Measurements from ENCODE around the gene PLPPR2.
"Not testable (repeated sequence)": the region's sequence is repeated elsewhere in the genome, so short reads cannot be mapped to it uniquely, and the experiment has no call there.

The PLPPR2 gene

GRCh38 chr19:11355160-11356073, at the start of gene PLPPR2:
TSS of gene PLPPR2 (plus strand) at chr19:11355432. CDS start at chr19:11357674, 2,242 bp downstream.
- peaks cover 40% of the 10 kb centered on the region for H3K4me1 Mint-ChIP-seq
- peak within 1 kb of the TSS; percentile 19 for H3K27ac Mint-ChIP-seq
- H3K4me3 Mint-ChIP-seq, result peak within 1 kb of the TSS; percentile 81
- no peaks in the 10 kb centered on the region for H3K36me3 Mint-ChIP-seq (ENCODE audit: low read depth)
- H3K9me3 Mint-ChIP-seq, result no peaks in the 10 kb centered on the region
- H3K27me3 Mint-ChIP-seq (ENCODE audit: low read depth, poor library complexity), result peaks cover 49% of the 10 kb centered on the region
- DNase-seq, result peak; percentile 95
- no peak for TF ChIP-seq CTCF (IDR thresholded peaks at IDR 0.05)

- no peak for TF ChIP-seq CTCF (IDR thresholded peaks at IDR 0.05)
- H3K4me3 Mint-ChIP-seq, result no peak overlapping the region
- H3K27me3 Mint-ChIP-seq (ENCODE audit: low read depth, poor library complexity), result peaks cover 23% of the 10 kb centered on the region
- DNase-seq, result no peak
- H3K36me3 Mint-ChIP-seq (ENCODE audit: low read depth), result no peaks in the 10 kb centered on the region
- H3K4me1 Mint-ChIP-seq, result no peaks in the 10 kb centered on the region
- no peaks in the 10 kb centered on the region for H3K9me3 Mint-ChIP-seq
- H3K27ac Mint-ChIP-seq, result no peak overlapping the region
Measured at GRCh38 chr19:11306337-11306736, 48.9 kb upstream of the PLPPR2 start.

GRCh38 chr19:11320278-11320995, 34.8 kb upstream of the PLPPR2 start:
- H3K9me3 Mint-ChIP-seq, result peaks cover 11% of the 10 kb centered on the region
- not testable (repeated sequence) for H3K27ac Mint-ChIP-seq; H3K4me3 Mint-ChIP-seq; DNase-seq; H3K27me3 Mint-ChIP-seq (ENCODE audit: low read depth, poor library complexity); H3K36me3 Mint-ChIP-seq (ENCODE audit: low read depth)
- H3K4me1 Mint-ChIP-seq, result peaks cover 49% of the 10 kb centered on the region

GRCh38 chr19:11321191-11322126, 33.8 kb upstream of the PLPPR2 start:
- Mint-ChIP-seq H3K27ac (peak overlapping the region; percentile 20), H3K4me3 (no peak overlapping the region)

GRCh38 chr19:11322269-11323024, 32.8 kb upstream of the PLPPR2 start:
- H3K36me3 Mint-ChIP-seq (ENCODE audit: low read depth), result peaks cover 15% of the 10 kb centered on the region
- DNase-seq, result no peak
- H3K27ac Mint-ChIP-seq, result peak overlapping the region; percentile 20
- TF ChIP-seq CTCF (IDR thresholded peaks at IDR 0.05), result no peak
- H3K4me1 Mint-ChIP-seq, result peaks cover 49% of the 10 kb centered on the region
- peaks cover 11% of the 10 kb centered on the region for H3K9me3 Mint-ChIP-seq
- H3K27me3 Mint-ChIP-seq (ENCODE audit: low read depth, poor library complexity), result no peaks in the 10 kb centered on the region
- H3K4me3 Mint-ChIP-seq, result no peak overlapping the region

More at GRCh38 chr19:11321191-11322126, 33.8 kb upstream of the PLPPR2 start:
- H3K4me1 Mint-ChIP-seq, result peaks cover 49% of the 10 kb centered on the region
- no peak for TF ChIP-seq CTCF (IDR thresholded peaks at IDR 0.05)
- no peak for DNase-seq
- H3K27me3 Mint-ChIP-seq (ENCODE audit: low read depth, poor library complexity), result no peaks in the 10 kb centered on the region
- peaks cover 11% of the 10 kb centered on the region for H3K9me3 Mint-ChIP-seq
- peaks cover 9% of the 10 kb centered on the region for H3K36me3 Mint-ChIP-seq (ENCODE audit: low read depth)
